ENCODE data around the gene PRKAG2.
A peak's percentile ranks its signal among the peaks of the same experiment; 100 is the strongest.

PRKAG2 gene

DNA sequence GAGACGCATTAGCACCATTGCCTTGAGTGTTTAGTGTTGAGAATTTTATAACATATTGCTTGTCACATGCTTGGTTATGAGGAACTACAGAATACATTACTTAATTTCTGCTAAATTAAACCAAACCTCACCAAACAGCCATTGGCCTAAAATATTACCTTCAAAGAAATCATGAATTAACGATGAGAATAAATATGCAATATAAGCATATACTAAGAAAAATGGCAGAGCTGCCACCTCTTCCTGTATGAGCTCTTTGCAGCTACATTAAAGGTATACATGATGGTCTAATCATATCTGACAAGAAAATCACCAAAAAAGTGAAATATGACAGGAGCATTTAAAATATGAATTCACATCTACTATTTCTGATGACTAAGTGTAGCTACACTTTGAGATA is 352.1 kb downstream of the PRKAG2 start:
- no peak for DNase-seq

DNA sequence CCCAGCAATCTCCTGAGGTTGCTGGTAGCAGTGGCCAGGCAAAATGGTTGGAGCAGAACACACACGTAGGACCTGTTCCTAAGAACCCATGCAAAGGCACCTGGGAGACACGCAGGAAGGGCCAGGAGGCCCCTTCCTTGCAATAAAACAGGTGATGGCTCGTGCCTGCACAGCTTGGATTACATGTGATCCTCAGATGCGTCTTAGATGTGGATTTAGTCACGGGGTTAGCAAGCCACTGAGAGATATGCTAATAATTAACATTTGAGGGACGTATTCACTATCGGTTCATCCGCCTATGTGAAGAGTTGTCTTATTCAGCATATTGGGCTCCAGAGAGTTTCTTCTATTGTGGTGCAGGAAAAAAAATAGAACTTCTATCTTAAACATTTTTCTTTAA is 352.6 kb downstream of the PRKAG2 start:
- no peak for DNase-seq

DNA sequence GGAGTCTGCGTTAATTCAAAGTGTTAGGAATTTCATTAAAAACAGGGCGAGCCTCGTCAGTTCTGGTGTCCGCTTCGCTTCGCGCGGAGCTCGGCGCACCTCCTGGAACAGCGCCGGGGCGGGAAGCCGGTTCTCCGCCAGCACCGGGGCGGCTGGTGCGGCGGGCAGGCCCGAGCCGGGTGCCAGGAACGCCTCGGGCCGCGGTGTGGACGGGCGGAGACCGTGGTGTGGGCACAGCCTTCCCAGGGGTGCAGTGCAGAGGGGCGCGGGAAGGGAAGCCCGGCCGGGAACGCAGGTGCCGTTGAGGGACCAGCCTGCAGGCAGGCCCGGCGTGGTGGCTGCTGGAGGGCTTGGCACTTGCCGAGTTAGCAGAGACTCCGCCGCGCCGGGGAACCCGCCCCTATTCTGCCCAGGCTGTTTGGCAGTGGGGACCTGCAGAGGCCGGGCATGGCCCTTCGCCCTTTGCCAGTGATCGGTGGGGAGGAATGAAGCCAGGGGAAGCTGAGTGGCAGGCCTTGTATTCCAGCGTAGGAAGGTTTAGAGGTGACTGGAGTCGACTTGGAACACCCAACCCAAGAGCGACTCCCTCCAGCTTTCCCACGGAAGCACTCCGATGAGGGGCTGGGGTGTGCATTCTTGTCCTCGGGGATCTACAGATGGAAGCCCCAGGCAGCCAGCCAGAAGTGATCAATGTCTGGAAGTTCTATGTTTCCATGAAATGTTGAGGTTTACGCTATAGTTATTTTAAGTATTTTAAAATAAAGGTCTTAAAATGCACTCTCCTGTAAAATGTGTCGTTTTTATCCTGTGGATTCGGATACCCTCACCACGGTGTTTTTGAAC is 356.3 kb downstream of the PRKAG2 start:
- no peak for DNase-seq

DNA sequence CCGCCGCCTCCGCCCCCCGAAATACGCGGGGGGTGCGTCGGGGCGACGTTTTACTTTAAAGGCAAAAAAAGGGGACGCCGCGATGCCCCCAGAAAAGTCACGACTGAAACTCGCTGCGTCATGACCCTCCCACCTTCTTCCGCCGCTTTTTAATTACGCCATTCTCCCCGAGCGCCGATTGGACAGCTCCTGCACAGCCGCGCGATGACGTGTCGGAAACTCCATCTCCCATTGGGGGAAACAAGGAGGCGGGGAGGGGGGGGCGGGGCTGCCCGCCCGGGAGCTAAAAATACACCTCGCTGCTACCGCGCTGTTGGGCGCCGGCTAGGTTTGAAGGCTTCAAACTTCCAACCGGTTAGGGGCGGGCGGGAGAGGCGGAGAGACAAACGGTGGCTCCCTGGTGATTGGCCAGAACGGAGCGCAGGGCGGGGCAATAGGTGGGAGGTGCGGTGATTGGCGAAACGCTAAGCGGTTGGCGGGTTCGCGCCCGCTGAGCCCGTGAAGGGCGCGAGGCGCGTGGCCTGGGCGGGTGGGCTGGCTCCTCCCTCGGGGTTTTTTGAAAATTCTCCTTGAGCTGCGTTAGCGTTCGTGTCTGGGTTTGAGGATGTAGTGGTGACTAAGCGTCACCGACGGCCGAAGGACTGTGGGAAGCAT is 357.0 kb downstream of the PRKAG2 start, which contains the start of gene RHEB:
Gene RHEB, minus strand, starts transcription at position 131 of the 654 bp plus-strand sequence. CDS start 384 bp downstream, outside the sequence.
- peak; percentile 99 for DNase-seq

DNA sequence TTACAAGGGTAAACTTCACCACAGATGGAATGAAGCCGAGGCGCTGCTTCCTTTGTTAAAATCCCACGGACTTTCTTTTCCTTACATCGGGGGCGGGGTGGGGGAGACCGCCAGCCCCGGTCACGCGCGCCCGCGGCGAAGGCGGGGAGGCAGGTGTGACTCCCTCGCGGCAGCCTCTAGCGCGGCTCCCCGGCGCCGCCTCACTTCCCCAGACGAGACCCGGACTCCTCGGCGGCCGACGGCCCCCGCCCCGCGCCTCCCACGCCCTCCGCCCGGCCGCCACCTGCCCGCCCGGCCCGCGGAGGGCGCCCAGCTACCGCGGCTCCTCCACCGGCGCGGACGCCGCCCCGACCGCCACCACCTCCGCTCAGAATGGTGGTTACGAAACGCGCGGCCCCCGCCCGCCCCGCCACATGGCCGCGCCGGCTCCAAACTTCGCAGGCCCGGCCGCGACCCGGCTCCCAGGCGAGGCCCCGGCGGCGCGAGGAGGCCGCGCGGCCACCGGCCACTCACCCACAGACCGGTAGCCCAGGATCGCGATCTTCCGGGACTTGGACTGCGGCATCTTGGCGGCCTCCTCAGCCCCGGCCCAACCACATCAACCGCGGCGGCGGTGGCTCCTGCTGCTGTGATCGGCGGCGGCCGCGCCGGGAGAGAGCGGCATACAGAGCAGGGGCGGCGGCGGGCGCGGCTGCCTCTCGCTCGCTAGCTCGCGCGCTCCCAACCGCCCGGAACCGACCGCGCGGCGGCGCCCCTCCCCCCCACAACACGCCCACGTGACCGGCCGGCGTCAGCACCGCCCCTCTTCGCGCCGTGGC is 357.8 kb downstream of the PRKAG2 start:
- DNase-seq: peak; percentile 61

DNA sequence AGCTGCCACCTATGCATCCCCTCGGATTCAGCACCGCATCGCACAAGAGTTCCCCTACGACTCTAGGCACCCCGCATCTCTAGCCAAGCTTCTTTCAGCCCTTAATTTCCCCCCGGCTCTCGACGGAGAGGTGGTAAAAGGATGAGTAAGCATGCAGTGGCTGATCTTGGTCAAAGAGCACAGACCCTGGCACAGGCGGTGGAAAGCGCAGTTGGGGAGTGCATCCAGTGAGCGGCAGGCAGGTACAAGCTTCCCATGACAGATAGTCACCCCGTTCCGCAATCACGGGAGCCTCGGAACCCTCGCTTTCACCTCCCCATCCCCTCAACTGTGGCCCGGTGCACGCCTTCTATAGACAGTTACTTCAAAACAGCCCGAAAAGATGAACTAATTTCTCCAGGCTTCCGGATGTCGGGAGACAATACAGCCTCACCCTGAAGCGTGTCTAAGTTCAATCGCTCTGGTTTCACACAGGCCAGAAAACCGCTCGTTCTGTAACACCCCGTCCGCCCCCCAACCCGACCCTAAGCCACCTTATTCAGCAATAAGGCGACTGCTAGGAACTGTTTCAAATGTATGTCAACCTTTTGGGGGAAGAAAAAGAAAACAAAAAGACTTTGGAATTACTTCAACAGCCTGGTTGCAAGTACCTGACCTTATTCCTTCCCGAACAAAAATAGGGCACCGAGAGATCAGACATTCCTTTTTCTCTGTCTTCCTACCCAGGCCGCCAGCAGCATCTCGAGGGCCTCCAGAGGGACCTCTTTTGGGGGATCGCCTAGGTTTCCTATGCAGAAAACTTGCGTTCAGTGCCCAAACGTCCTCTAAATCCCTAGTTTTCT is 358.6 kb downstream of the PRKAG2 start:
- peak; percentile 74 for DNase-seq

DNA sequence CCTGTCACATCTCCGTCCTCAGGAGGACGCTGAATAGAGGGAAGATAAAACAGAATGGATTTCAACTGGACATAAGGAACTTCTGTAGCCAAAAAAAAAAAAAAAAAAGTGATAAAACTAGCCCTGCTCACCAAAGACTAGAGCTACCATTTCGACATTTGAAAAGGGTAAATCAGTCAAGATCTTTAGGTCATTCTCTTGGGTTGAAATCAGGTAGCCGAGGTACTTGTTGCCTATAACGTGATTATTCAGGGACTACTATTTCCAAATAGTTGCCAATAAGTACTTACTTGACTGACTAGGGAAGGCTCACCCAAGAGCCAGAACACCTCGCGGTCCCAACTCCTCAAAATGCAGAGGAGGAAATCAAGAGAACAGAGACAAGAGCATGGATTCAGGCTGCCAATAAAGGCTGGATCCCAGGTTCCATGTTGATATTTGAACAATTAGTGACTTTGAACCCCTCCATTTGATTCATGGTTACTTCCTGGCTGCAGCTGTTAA is 359.3 kb downstream of the PRKAG2 start:
- DNase-seq: no peak

DNA sequence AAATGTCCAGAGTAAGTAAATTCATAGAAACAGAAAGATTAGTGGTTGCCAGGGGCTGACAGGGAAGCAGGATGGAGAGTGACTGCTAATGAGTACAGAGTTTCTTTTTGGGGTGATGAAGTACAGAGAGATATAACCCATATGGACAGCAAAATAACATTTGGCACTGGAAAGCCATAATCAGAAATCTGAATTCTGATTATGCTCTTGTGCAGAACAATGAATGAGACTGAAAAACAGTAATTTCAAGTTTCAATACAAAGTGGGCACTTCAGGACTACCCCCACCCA is 361.7 kb downstream of the PRKAG2 start:
- DNase-seq: no peak

DNA sequence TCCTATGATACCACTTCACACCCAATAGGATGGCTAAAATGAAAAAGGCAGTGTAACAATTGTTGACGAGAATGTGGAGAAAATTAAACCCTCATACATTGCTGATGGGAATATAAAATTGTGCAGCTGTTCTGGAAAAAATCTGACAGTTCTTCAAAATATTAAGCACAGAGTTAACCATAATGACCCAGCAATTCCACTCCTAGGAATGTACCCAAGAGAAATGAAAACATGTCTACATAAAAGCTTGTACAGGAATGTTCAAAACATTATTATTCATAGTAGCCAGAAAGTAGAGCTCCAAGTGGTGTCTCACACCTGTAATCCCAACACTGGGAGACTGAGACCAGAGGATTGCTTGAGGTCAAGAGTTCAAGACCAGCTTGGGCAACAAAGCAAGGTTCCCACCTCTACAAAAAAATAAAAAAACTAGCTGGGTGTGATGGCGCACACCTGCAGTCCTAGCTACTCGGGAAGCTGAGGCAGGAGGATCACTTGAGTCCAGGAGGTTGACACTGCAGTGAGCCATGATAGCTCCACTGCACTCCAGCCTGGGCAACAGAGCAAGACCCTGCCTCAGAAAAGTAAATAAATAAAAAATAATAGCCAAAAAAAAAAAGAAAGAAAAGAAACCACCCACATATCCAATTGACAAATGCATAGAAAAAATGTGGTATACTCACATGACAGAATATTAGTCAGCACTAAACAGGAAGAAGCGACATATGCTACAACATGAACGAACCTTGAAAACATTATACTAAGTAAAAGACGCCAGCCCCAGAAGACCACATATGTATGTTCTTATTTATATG is 362.2 kb downstream of the PRKAG2 start:
- DNase-seq: no peak

DNA sequence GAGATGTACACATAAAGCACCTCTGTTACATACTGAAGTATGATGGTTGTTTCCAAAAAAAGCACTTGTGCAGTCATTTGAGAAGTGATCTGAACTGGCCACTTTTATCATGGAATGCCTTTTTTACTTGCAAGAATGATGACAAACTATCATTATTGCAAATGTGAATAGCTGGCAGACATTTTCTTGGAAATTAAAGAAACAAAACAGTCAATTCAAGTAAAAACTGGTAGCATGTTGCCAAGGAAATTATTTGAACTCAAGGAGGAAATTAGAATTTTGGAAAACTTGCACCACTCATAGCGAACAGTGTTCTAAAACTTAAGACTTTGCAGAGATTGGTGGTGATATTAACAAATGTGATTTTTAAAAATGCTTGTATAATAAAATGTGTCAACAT is 363.8 kb downstream of the PRKAG2 start:
- DNase-seq: no peak

DNA sequence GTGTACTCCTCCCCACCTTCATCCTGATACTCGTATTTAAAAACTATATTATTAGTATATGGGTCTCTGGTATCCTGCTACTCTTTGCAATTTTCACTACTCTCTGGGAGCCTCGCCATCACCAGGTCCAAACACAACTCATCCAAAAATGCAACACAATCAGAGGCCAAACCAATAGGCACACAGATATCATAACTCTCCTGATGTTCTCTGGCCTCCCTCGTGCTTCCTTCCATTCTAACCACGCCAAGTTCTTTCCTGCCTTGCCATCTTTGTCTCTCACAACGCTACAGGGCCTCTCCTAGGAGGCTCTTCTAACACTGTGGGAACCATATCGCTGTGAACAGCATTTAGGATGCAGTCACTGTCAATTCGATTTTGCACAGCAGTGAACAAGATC is 364.6 kb downstream of the PRKAG2 start:
- no peak for DNase-seq

DNA sequence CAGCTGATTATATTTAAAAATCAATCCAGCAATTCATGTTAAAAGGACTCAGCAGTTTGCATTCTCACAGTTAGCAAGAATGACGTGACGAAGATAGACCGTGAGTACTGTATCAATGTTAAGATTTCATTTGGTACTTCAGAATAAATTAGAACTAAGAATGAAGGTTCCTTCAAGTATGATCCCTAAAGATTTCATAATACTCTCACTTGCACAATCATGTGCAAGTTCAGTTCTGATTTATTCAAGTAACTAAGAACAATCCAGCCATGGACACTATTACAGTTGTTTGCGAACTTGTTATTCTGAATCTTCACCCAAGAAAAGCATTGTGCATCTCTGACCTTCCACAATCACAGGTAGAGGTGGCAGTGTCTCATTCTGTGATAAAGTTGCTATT is 365.0 kb downstream of the PRKAG2 start:
- no peak for DNase-seq

DNA sequence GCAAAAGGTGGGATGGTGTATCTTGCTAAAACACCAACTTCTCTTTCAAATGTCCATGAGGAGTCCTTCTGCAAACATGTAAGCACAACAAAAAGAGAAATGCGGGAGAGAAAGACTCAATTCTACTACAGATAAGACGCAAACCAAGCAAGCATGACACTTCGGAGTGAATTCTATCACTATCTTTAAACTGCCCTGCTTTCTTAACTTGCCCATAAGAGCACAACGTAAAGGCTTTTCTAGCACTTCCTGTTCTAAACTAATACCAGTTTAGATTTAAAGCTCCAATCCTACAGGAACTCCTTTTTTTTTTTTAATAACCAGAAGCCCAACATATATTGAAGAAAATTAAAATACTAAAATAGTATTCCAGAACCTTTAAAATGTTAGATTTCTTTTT is 365.6 kb downstream of the PRKAG2 start:
- DNase-seq: no peak

DNA sequence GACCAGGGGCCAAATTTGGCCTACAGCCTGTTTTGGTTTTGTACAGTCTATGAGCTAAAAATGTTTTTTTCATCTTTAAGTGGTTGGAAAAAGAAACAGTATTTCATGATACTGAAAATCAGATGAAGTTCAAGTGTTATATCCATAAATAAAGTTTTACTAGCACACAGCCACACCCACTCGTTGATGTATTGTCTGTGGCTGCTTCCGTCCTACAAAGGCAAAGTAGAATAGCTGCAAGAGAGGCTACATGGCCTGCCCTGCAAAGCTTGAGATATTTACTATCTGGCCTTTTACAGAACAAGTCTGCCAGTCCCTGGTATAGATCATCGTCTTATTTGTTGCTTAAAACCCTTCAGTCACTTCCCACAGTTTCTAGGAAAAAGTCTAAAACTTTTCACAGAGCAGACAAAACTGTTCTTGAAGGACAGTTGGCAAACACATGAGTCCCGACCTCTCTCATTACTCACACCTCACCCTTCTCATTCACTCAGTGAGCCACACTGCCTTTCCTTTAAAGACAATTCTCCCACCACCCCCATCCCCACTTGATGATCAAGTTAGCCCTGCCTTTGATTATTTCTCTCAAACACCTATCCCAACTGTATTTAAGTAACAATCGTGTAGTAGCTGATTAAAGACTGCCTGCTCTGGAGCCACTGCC is 367.1 kb downstream of the PRKAG2 start:
- no peak for DNase-seq

DNA sequence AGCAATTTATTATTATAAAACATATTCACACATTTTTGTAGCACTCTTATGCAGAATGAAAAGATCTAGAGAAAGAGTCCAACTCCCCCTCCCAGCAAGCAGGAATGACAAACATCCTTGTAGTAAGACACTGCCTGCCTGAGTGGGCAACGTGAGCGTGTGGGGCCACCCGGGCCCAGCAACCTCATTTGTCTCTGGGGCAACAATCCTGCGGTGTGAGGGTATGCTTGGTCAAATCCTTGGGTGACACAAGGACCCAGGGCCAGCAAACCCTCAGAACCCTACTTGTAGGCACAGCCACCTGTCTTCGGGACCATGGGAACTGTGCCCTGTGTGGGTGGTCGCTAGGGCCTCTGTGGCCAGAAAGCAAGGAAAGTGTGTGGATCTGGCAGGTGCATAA is 367.9 kb downstream of the PRKAG2 start:
- DNase-seq: no peak

DNA sequence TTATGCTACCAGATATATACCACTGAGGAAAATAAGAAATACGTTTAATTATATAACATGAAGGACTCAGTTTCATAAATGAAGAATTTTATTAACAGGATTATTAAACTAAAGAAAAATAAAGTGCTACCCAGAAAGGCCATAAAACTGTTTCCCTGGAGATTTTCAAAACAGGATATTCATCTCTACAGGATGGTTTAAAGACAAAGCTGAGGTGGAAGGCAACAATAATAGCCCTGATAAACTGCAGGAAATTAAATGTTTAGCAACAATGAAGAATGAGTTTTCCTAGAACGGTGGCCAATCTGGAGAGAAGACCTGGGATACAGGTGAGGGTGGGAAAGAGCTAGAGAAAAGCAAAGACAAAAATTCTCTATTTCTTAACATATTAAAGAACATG is 369.1 kb downstream of the PRKAG2 start:
- DNase-seq: no peak

DNA sequence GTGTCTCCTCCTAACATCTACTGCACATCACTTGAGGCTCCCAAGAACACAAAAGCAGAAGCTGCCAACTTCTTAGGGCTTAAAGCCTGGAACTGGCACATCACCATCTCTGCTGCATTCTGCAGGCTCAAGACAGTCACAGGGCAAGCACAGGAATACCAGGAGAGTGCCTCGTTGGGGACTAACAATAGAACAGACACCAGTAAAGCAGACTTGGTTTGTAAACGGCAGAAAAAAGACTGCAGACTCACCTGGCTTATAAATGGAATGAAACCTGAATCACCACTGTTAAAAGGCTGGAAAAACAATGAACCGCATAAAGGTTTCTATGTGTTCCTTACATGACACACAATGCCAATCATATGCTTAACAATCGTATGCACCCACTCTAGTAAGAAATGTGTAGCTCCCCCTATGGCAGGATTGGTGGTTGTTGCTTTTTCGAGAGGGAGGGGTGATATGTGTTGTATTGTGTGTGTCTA is 370.0 kb downstream of the PRKAG2 start:
- no peak for DNase-seq

All from NCI-H69 (cell line).